Memory B cell (primary cell): ENCODE data around the gene NDUFA7.
"Not testable (repeated sequence)": the region's sequence is repeated elsewhere in the genome, so short reads cannot be mapped to it uniquely, and the experiment has no call there.

Experiments
- ATAC-seq: fragments of 150-1000 bp; cut with Tn5 transposase; 2 replicates; pipeline ENCODE4 v1.10.0; 2021; ENCODE audit warnings: low read depth, mild to moderate bottlenecking, moderate library complexity
- DNase-seq, 2 donors: peaks; one replicate each; pipeline ENCODE4 v3.0.0; 2022; ENCODE audit warnings: low spot score in 2 of 2
- H3K27ac Mint-ChIP-seq: one replicate; pipeline ENCODE4 v1.8.0; 2022; ENCODE audit warnings: mild to moderate bottlenecking, moderate library complexity, mixed read lengths
- H3K27me3 Mint-ChIP-seq: one replicate; pipeline ENCODE4 v1.8.0; 2022; ENCODE audit warnings: mixed read lengths
- H3K36me3 Mint-ChIP-seq: one replicate; pipeline ENCODE4 v1.8.0; 2022; ENCODE audit warnings: mild to moderate bottlenecking, mixed read lengths
- H3K4me1 Mint-ChIP-seq: one replicate; pipeline ENCODE4 v1.8.0; 2022; ENCODE audit warnings: mixed read lengths
- H3K4me3 Mint-ChIP-seq: one replicate; pipeline ENCODE4 v1.8.0; 2022; ENCODE audit warnings: mild to moderate bottlenecking, moderate library complexity, mixed read lengths
- H3K9me3 Mint-ChIP-seq: one replicate; pipeline ENCODE4 v1.8.0; 2022; ENCODE audit warnings: mixed read lengths

Gene NDUFA7

DNA sequence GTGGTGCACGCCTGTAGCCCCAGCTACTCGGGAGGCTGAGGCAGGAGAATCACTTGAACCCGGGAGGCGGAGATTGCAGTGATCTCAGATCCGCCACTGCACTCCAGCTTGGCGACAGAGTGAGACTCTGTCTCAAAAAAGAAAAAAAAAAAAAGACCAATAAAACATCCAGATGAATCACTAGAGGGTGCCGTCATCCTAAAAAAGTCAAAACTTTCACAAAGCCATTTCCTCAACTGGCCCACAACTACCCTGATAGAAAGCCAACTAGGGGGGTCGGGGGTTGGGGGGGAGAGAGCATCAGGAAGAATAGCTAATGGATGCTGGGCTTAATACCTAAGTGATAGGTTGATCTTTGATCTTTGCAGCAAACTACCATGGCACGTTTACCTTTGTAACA is 2.3 kb downstream of the NDUFA7 start:
- not testable (repeated sequence) for ATAC-seq, DNase-seq, H3K27ac Mint-ChIP-seq, H3K36me3 Mint-ChIP-seq, H3K9me3 Mint-ChIP-seq, H3K27me3 Mint-ChIP-seq, H3K4me3 Mint-ChIP-seq
- H3K4me1 Mint-ChIP-seq = peaks cover 18% of the 10 kb centered on the region

DNA sequence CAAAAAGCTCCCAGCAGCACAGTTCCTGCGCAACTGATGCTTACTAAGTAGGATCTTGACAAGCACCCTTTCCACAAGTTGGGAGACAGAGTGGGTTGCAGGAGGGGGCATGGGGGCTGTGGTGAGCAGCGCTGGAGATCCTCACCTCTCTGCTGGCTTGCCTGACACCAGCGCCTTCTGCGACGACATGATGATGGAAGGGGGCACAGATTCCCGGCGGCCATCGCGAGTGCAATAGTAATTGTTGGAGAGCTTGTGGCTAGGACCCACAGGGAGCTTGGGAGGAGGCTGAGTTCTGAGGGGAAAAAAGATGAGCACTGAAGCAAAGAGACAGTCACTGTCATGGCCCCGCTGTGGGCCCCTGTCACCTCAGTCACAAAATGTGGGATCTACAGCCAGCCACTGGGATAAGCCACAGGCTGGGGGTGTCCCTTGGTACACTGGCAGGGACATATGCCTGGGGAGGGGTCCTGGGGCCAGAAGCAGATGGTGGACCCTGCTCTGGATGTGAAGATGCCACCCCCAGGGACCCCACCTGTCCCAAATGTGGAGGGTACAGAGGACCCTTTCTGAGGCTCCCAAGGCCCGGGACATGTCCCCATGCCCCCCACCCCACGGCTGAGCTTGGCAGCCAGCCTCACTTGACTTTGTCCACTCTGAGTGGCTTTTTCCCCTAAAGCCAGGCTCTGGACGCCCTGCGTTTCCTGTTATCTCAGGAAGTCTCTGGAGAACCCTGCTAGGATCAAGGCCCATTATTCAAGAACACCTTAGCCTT is 4.6 kb downstream of the NDUFA7 start:
- DNase-seq (no peak), ATAC-seq (no peak)
- Mint-ChIP-seq H3K4me3 (no peak overlapping the region), H3K4me1 (peaks cover 10% of the 10 kb centered on the region), H3K27ac (no peak overlapping the region), H3K9me3 (no peaks in the 10 kb centered on the region), H3K36me3 (peaks cover 11% of the 10 kb centered on the region), H3K27me3 (no peaks in the 10 kb centered on the region)

GRCh38 chr19:8314981-8315640 is 6.1 kb downstream of the NDUFA7 start:
- ATAC-seq, H3K9me3 Mint-ChIP-seq, H3K4me1 Mint-ChIP-seq, H3K27me3 Mint-ChIP-seq, DNase-seq, H3K4me3 Mint-ChIP-seq, H3K27ac Mint-ChIP-seq: not testable (repeated sequence)
- H3K36me3 Mint-ChIP-seq = peaks cover 13% of the 10 kb centered on the region

- Mint-ChIP-seq H3K9me3 (no peaks in the 10 kb centered on the region), H3K27me3 (no peaks in the 10 kb centered on the region), H3K4me1 (peaks cover 11% of the 10 kb centered on the region), H3K27ac (no peak overlapping the region), H3K4me3 (no peak overlapping the region), H3K36me3 (peaks cover 16% of the 10 kb centered on the region)
- DNase-seq (no peak), ATAC-seq (no peak)
Observed at GRCh38 chr19:8311461-8312260, 9.5 kb downstream of the NDUFA7 start.

- no peak overlapping the region for H3K4me3 Mint-ChIP-seq
- no peaks in the 10 kb centered on the region for H3K9me3 Mint-ChIP-seq
- ATAC-seq = no peak
- H3K36me3 Mint-ChIP-seq = peaks cover 11% of the 10 kb centered on the region
- peaks cover 13% of the 10 kb centered on the region for H3K4me1 Mint-ChIP-seq
- no peak overlapping the region for H3K27ac Mint-ChIP-seq
- no peaks in the 10 kb centered on the region for H3K27me3 Mint-ChIP-seq
- DNase-seq = peak in 1 of 2 donors; percentile 9
Observed at GRCh38 chr19:8310342-8311055, 10.7 kb downstream of the NDUFA7 start.

DNA sequence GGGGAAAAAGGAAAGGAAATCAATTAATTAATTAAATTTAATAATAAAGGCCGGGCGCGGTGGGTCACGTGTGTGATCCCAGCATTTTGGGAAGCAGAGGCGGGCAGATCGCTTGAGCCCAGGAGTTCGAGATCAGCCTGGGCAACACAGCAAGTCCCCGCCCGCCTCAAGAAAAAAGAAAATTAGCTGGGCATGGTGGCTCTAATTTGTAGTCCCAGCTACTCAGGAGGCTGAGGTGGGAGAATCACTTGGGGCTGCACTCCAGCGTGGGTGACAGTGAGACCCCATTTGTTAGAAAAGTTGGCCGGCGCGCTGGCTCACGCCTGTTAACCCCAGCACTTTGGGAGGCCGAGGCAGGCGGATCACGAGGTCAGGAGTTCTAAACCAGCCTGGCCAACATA is 12.3 kb downstream of the NDUFA7 start:
- Mint-ChIP-seq H3K4me1 (peaks cover 13% of the 10 kb centered on the region), H3K9me3 (no peaks in the 10 kb centered on the region), H3K4me3 (peak overlapping the region; percentile 87), H3K27me3 (no peaks in the 10 kb centered on the region), H3K36me3 (peaks cover 8% of the 10 kb centered on the region), H3K27ac (peak overlapping the region; percentile 60)
- DNase-seq (peak in 1 of 2 donors; percentile 9), ATAC-seq (no peak)

DNA sequence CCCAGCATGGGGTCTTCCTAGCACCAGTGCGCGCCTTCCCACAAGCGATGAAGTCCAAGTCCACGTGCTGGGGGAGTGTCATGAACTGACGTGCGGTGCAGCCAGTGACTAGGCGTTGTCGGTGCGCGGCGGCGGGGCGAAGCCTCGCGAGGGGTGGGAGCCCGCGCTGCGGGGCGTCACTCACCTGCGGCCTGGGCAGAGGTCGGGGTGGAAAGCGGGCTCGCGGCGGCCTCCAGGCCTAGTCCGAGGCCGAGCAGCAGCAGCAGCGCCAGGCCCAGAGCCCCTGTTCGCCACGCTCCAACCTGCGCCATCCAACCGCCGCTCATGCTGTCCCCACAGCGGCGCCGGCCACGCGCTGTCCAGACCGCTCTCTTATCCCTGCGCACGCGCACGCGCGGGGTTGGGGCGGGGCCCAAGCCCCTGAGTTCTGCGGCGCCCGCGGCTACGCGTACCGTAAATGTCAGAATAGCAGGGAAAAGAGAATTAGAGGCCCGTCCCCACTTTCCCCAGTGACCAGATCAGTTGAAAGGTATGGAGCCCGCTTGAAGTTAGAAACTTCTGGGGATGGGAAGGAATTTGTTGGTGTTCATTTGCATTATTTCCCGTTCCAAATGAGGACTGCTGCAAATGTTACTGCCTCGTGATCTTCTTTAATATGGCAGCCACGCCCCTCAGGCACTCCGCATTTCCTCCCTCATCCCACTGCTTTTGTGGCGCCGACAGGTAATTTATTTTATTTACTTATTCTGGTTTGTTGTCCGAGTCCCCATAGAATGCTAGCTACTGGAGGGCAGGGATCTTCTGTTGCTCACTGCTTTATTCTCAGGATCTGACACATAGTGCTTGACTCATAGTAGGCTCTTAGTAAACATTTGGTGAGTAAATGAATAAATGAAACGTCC is 13.0 kb downstream of the NDUFA7 start, which contains the start of gene CD320:
CD320 (minus strand) TSS at position 394 of the 902 bp plus-strand sequence; CDS start at position 326, 68 bp downstream.
- Mint-ChIP-seq H3K4me3 (peak within 1 kb of the TSS; percentile 87), H3K4me1 (peaks cover 13% of the 10 kb centered on the region), H3K36me3 (peaks cover 8% of the 10 kb centered on the region), H3K9me3 (no peaks in the 10 kb centered on the region), H3K27ac (peak within 1 kb of the TSS; percentile 60), H3K27me3 (no peaks in the 10 kb centered on the region)
- DNase-seq = peak; percentile 72 to 91
- ATAC-seq = peak; percentile 89

DNA sequence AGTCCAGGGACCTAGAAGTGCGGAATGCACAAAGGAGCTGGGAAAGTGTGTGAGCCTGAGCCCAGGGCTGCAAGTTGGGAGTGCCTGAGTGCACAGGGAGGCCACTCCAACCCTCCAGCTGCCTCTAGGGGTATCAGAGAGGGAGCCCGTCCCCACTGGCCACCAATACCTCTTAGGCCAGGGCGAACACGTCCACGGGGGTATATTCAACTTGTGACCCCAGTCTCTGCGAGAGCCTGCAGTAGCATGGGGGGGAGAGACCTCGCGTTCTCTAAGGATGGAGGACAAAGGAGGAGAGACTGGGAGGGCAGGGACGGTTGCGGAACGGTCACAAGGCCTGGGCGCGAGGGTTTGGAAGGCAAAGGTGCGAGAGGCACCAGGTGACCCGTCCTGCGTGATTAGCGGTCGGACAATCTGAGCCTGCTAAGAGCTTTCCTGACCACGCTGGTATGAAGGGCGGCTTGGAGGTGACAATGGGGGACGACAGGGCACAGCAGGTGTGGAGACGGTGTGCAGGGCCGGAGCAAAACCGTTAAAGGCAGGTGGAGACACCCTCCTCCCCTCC is 13.7 kb downstream of the NDUFA7 start:
- Mint-ChIP-seq H3K4me3 (peak overlapping the region; percentile 87), H3K27me3 (no peaks in the 10 kb centered on the region), H3K4me1 (peaks cover 13% of the 10 kb centered on the region), H3K9me3 (no peaks in the 10 kb centered on the region), H3K27ac (peak overlapping the region; percentile 60), H3K36me3 (peaks cover 8% of the 10 kb centered on the region)
- no peak for ATAC-seq
- DNase-seq = no peak

DNA sequence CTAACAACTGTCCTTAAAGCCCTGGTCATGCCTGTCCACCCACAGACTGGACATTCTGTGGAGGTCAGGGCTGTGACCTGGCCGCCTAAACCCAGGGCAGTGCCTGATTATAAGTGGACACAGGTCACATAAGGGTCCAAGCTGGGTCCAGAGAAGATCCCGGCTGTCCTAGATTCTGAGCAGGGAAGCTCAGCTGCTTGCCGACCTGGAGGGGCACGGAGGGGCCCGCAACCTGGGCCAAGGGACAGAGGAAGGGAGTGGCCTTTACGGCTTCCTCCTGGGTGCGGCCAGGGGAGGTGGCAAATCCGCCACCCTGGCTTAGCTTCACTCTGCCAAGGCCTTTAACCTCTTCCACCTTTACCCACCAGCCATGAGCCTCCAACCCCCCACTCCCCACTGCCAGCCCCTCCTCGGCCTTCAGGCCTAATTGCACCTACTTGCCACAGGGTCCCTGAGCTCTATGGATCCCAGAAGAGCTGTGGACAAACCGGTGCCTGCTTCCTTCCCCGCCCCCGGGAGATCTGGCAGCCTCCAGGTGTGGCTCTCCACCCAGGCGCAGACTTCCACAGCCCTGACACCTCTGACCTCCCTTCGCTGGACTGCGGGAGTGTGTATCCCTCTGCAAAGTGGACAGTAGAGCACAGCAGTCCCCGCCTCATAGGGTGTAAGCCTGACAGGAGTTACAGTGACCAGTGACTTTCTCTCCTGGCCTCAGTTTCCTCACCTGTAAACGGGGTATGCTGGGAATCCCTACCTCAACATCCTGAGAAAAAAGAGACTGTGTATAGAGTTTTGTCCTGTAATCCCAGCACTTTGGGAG is 14.7 kb downstream of the NDUFA7 start:
- ATAC-seq (no peak), DNase-seq (peak in 1 of 2 donors; percentile 11)
- no peaks in the 10 kb centered on the region for H3K27me3 Mint-ChIP-seq
- peaks cover 6% of the 10 kb centered on the region for H3K36me3 Mint-ChIP-seq
- H3K4me3 Mint-ChIP-seq = peak overlapping the region; percentile 87
- no peak overlapping the region for H3K27ac Mint-ChIP-seq
- H3K4me1 Mint-ChIP-seq = peaks cover 13% of the 10 kb centered on the region
- H3K9me3 Mint-ChIP-seq = no peaks in the 10 kb centered on the region

DNA sequence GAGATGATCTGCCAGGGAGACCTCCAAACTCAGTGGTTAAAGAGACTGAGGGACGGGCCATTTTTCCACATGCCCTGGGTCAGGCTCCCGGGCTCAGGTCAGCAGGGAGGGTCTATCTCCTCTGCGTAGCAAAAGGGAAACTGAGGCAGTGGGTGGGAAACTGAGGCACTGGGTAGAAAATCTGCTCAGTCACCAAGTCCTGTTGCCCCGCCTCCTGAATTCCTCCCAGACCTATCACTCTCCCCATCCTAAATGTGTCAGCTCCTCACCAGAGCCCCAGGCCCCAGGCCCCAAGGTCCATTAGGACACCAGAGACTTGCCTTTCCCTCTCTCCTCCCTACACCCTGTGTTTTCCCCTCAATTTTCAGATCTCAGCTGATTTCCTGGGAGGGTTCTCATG is 15.4 kb downstream of the NDUFA7 start:
- no peak overlapping the region for H3K4me3 Mint-ChIP-seq
- ATAC-seq = no peak

DNA sequence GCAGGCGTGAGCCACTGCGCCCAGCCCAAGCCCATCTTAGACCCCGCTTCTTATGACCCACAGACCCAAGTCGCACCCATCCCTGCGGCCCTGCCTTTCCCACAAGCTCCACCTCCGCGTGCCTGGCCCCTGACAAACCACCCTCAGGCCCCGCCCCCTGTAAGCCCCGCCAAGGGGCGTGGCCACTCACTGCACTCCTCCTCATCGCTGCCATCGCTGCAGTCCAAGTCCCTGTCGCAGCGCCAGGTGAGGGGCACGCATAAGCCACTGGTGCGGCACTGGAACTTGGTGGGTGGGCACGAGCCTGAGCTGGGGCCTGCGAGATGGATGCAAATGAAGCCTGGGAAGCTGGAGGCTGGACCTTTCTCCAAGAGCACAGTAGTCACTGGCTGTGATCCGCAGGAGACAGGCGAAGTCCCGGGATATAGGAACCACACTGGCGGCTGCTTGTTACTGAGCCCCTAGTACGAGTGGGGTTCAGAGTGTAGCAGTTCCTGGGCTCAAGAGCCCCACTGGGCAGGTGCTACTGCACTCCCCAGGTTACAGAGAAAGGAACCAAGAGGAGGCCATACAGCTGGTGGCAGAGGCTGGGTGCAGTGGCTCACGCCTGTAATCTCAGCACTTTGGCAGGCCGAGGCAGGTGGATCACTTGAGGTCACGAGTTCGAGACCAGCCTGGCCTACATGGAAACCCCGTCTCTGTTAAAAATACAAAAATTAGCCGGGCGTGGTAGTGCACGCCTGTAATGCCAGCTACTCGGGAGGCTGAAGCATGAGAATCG is 16.1 kb downstream of the NDUFA7 start:
- Mint-ChIP-seq H3K27me3 (no peaks in the 10 kb centered on the region), H3K27ac (no peak overlapping the region), H3K9me3 (no peaks in the 10 kb centered on the region), H3K4me3 (no peak overlapping the region), H3K36me3 (peaks cover 4% of the 10 kb centered on the region), H3K4me1 (peaks cover 13% of the 10 kb centered on the region)
- ATAC-seq (no peak), DNase-seq (peak in 1 of 2 donors; percentile 9)

More for the DNA sequence above, 15.4 kb downstream of the NDUFA7 start:
- Mint-ChIP-seq H3K27me3 (no peaks in the 10 kb centered on the region), H3K27ac (no peak overlapping the region), H3K9me3 (no peaks in the 10 kb centered on the region), H3K4me1 (peaks cover 13% of the 10 kb centered on the region), H3K36me3 (peaks cover 4% of the 10 kb centered on the region)
- DNase-seq = peak in 1 of 2 donors; percentile 9
